COLO829 (cell line): Measurements from ENCODE around the gene MLC1.
A peak's percentile ranks its signal among the peaks of the same experiment; 100 is the strongest.

Experiments
- DNase-seq: peaks from one replicate; pipeline ENCODE4 v3.0.0; 2012; ENCODE audit warnings: low spot score

The MLC1 gene

GRCh38 chr22:50085211-50085972, at the start of gene MLC1:
Gene MLC1, minus strand, starts transcription at chr22:50085426. Its CDS starts 524 bp downstream, at chr22:50084902.
- DNase-seq = no peak

- no peak for DNase-seq
These were observed 49.3 kb upstream of the MLC1 start for GRCh38 chr22:50134481-50134880.

- DNase-seq = no peak
These were observed 46.7 kb upstream of the MLC1 start for GRCh38 chr22:50131894-50132293.

- DNase-seq = no peak
These were observed 44.0 kb upstream of the MLC1 start for GRCh38 chr22:50129121-50129736.

GRCh38 chr22:50125029-50125428, 39.8 kb upstream of the MLC1 start:
- DNase-seq = no peak

- no peak for DNase-seq
These were observed 37.9 kb upstream of the MLC1 start for GRCh38 chr22:50123119-50123518.

- no peak for DNase-seq
These were observed 36.0 kb upstream of the MLC1 start for GRCh38 chr22:50121202-50121740.

- no peak for DNase-seq
These were observed 34.6 kb upstream of the MLC1 start for GRCh38 chr22:50119768-50120251.

- no peak for DNase-seq
These were observed 34.0 kb upstream of the MLC1 start for GRCh38 chr22:50119169-50119767.

GRCh38 chr22:50118557-50119168, 33.4 kb upstream of the MLC1 start:
- DNase-seq = peak; percentile 30

GRCh38 chr22:50118129-50118528, 32.9 kb upstream of the MLC1 start:
- DNase-seq = no peak

GRCh38 chr22:50117168-50117762, 32.0 kb upstream of the MLC1 start:
- DNase-seq = no peak

- DNase-seq = no peak
These were observed 30.5 kb upstream of the MLC1 start for GRCh38 chr22:50115693-50116092.

GRCh38 chr22:50114221-50115021, 29.2 kb upstream of the MLC1 start:
- DNase-seq = no peak

- no peak for DNase-seq
These were observed 27.2 kb upstream of the MLC1 start for GRCh38 chr22:50112151-50113118.

- DNase-seq = no peak
These were observed 25.8 kb upstream of the MLC1 start for GRCh38 chr22:50111056-50111455.

GRCh38 chr22:50107529-50107928, 22.3 kb upstream of the MLC1 start:
- no peak for DNase-seq

- peak; percentile 61 for DNase-seq
These were observed 20.2 kb upstream of the MLC1 start for GRCh38 chr22:50105208-50106100.

GRCh38 chr22:50104141-50104544, 18.9 kb upstream of the MLC1 start:
- DNase-seq = no peak
